HG02840 (cell line): ENCODE results near the gene PIK3CB.
"Not testable (repeated sequence)": the region's sequence is repeated elsewhere in the genome, so short reads cannot be mapped to it uniquely, and the experiment has no call there.

ENCODE experiments used
- ATAC-seq: cut with Tn5 transposase; IDR thresholded peaks from one replicate; pipeline ENCODE4 v1.9.1; 2021; ENCODE audit warnings: mild to moderate bottlenecking, moderate library complexity, moderate number of reproducible peaks; ENCODE audit not compliant: unreplicated experiment, low FRiP score

Gene PIK3CB

GRCh38 chr3:138768125-138768524, 66.6 kb downstream of the PIK3CB start:
- no peak for ATAC-seq

GRCh38 chr3:138767498-138768104, 67.1 kb downstream of the PIK3CB start:
- ATAC-seq, result no peak

- ATAC-seq, result no peak
Measured at GRCh38 chr3:138761002-138761401, 73.7 kb downstream of the PIK3CB start.

GRCh38 chr3:138748190-138748589, 86.5 kb downstream of the PIK3CB start:
- no peak for ATAC-seq

DNA sequence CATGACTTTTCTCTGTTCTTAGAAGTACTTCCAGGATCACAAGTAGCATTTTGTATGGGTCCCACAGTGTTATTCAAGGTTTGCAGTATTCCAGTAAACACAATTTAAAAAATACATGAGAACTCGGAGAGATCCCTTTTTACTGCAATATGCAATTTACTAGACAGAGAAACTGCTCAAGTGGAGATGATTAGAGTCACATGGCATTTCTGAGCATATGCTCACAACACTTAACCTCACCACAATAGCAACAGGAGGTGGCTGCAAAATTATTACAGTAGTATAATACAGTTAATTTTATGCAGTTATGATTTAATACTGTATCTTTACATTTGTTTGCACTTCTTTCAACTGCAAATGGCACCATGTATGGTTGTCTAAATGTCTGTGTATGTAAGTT, 87.5 kb downstream of the PIK3CB start:
- ATAC-seq, result no peak

- ATAC-seq, result no peak
Measured at GRCh38 chr3:138740072-138740471, 94.7 kb downstream of the PIK3CB start.

GRCh38 chr3:138732456-138732855, 102.3 kb downstream of the PIK3CB start:
- ATAC-seq, result no peak

DNA sequence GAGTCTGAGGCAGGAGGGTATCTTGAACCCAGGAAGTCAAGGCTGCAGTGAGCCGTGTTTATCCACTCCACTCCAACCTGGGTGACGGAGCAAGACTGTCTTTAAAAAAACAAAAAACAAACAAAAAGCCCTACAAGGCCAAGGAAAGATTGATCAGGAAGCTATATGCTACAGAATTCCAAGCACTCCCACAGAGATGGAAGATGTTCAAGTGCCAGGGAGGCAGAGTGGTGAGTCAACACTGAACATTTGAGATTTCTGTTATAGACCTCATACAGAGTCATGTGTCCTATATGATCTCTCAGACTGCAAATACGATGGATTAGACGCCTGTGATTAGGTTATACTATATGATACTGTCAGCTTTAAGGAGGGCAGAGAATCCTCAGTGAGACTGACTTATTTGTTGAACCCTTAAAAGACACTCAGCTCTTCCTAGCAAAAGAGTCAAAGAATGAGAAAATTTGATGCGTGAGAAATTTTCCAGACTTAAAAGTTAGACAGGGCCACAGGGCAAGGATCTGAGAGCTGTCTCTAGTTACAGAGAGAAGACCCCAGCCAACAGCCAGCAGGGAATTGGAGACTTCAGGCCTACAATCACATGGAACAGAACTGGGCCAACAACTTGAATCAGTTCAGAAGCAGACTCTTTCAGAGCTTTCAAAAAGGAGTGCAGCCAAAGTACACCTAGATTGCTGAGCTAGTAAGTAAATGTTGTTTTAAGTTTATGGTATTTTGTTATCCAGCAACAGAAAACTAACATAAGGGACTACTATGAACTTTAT, 107.6 kb downstream of the PIK3CB start:
- ATAC-seq, result no peak

DNA sequence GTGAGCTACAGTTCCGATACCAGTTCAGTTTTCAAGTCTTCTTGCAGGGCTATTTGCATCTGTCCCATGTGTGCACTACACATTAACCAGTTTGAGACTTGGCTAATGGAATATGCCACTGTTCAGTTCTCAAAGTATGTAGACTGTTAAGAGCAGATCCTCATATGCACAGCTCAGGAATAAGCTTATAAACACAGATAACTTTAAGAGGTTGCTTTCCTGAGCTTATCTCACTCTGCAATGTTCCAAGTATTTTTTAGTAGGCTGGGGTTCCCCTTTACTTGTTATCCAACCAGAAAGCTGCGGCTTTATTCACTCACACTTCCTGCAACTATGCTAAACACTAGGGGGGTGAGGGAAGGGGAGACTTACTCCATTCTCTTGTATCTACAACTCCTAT, 108.7 kb downstream of the PIK3CB start:
- not testable (repeated sequence) for ATAC-seq

DNA sequence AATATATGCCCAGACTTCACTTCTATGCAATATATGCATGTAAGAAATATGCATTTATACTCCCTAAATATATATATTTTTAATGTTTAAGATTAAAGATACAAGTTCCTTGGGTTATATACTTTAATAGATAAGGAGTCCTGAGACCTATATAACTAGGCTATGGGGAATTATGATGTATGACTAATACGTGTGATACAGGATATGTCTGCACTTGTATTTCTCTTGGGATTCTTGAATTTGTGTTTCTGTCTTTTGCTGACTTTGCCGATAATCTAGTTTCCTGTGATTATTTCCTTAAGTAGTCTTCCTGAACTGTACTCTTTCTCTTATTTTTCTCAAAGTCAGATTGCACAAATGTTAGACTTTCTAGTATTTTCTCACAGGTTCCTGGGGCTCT, 109.6 kb downstream of the PIK3CB start:
- no peak for ATAC-seq

GRCh38 chr3:138724443-138724842, 110.3 kb downstream of the PIK3CB start:
- ATAC-seq, result no peak

DNA sequence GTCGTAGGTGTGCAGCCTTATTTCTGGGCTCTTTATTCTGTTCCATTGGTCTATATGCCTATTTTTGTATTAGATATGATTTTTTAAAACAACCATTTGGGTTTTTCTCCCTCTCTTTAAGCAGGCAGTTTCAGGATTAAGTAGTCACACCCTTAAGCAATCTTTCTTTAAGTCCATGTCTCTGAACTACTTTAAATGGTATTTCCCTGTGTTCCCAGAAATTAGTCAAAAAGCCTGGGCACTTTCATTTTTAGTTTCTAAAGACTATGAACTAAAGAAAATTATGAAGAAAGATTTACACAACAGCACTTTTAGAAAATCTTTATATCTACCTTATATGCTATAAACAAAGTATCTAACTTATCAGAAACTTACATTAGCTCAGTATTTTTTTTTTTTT, 115.9 kb downstream of the PIK3CB start:
- ATAC-seq, result no peak

DNA sequence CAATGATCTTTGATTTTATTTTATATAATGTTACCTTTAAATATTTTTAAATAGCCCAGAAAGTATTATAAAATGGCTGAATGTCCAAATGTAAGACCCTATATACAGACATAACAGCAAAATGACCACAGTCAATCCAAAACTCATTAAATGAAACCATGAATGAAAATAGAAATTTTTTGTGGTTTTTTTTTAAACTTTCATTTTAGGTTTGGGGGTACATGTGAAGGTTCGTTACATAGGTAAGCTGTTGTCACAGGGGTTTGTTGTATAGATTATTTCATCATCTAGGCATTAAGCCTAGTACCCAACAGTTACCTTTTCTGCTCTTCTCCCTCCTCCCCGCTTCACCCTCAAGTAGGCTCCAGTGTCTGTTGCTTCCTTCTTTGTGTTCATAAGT, 117.4 kb downstream of the PIK3CB start:
- no peak for ATAC-seq

DNA sequence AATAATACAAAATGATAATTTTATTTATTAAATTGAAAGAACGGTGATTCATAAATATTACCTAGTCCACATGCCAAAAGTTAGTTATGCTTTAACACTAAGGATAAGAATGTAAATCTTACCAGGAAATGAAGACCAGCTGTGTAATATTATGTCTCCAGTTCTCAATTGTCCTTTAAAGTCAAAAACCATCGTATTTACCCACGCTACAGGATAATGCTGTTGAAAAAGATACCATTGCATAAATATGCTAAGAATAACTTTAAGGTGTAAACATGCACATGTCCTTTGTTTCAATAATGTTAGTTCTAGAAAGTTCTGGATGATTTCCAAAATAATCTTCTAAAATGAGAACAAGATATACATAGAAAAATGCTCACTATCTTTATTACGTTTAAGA, 122.6 kb downstream of the PIK3CB start:
- ATAC-seq, result no peak

DNA sequence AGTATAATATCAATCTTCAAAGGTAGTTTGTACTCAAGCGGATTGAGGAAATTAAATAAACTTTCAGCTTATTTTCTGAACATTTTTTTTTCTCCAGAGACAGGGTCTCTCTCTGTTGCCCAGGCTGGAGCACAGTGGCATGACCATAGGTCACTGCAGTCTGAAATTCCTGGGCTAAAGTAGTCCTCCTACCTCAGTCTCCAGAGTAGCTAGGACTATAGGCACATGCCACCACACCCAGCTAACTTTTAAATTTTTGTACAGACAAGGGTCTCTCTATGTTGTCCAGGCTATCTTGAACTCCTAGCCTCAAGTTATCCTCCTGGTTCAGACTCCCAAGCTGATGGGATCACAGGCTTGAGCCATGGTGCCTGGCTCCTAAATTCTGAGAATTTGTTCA, 129.1 kb downstream of the PIK3CB start:
- no peak for ATAC-seq

GRCh38 chr3:138696666-138697370, 137.9 kb downstream of the PIK3CB start:
- ATAC-seq, result no peak

- ATAC-seq, result no peak
Measured at GRCh38 chr3:138694287-138695007, 140.3 kb downstream of the PIK3CB start.

GRCh38 chr3:138692152-138692551, 142.6 kb downstream of the PIK3CB start:
- ATAC-seq, result no peak

DNA sequence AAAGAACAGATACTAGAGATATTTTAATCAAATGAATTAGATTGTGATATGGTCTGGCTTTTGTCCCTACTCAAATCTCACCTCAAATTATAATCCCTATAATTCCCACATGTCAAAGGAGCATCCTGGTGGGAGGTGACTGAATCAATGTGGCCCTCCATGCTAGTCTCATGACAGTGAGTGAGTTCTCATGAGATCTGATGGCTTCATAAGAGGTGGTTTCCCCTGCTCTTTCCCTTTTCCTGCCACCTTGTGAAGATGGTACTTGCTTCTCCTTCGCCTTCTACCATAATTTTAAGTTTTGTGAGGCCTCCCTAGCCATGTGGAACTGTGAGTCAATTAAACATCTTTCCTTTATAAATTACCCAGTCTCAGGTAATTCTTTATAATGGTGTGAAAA, 143.4 kb downstream of the PIK3CB start:
- no peak for ATAC-seq

DNA sequence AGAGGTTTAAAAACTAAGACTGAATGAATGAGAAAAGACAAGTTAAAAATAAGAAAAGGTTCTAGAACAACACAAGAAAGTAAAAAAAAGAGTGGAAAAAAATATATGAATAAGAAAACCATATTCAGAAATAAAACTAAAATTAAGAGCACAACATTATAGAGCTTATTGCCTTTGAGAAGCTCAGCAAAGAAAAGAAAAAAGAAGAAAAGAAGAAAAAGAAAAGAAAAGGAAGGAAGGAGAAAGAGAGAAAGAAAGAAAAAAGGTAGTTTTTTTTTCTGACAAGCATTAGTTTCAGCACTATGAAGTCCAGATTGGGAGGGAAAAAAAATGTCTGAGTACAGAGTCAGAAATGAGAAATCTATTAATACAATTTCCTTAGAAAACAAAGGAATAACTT, 144.7 kb downstream of the PIK3CB start:
- no peak for ATAC-seq

- no peak for ATAC-seq
Measured at GRCh38 chr3:138688871-138689299, 145.8 kb downstream of the PIK3CB start.
